NCI-H1930 (cell line): ENCODE results near the gene KLK11.
A peak's percentile ranks its signal among the peaks of the same experiment; 100 is the strongest.

Experiments
- DNase-seq, 2 experiments: peaks; one replicate each; lab custom pipeline; 2025; lab: John Stamatoyannopoulos, UW

Gene KLK11, protein sequence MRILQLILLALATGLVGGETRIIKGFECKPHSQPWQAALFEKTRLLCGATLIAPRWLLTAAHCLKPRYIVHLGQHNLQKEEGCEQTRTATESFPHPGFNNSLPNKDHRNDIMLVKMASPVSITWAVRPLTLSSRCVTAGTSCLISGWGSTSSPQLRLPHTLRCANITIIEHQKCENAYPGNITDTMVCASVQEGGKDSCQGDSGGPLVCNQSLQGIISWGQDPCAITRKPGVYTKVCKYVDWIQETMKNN

DNA sequence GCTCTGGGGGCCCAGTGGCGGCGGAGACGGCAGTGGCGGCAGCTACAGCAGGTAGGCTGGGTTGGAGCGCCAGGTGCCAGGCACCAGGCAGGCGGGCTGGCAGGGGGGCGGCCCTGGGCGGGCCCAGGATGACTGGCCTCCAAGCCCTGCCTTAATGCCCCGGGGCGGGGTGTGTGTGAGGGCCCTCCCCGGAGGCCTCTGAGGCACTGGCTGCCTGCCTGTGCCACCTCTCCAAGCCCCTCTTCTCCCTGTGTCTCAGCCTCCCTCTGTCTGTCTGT is at the start of gene KLK11:
Gene KLK11 (minus strand): TSS at position 63 of the 278 bp plus-strand sequence. CDS start 985 bp downstream, outside the sequence.
- DNase-seq: no peak

DNA sequence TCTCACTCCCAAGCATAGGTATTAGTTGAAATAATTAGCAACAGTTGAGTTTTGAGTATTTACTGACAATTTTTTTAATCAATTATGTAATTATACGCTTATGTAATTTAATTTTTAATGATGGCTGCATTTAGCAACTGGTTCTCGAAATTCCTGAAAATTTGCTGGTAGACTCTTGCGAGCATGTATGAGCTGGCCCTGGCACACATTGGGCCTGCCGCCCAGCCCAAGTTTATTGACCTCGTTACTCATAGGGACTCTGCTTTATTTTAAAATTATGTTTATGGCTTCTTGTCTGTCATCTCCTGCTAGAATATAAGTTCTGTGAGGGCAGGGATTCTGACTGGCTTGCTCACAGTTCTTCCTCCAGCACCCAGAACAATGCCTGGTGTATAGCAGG is 49.6 kb upstream of the KLK11 start:
- no peak for DNase-seq

DNA sequence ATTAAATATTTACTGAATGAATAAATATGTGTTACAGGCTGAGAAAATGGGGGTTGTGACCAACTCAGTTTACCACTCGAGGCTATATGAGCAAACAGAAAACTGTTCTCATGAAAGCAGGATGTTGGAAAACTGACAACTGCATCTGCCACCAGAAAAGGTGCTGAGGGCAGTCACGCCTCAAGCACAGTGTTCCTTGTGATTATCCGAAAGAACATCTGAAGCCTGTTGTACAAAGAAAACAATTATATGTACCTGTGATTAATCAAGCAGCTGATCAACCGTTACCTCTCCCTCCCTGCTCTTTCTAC is 44.6 kb upstream of the KLK11 start:
- peak in 1 of 2 experiments; percentile 60 for DNase-seq

DNA sequence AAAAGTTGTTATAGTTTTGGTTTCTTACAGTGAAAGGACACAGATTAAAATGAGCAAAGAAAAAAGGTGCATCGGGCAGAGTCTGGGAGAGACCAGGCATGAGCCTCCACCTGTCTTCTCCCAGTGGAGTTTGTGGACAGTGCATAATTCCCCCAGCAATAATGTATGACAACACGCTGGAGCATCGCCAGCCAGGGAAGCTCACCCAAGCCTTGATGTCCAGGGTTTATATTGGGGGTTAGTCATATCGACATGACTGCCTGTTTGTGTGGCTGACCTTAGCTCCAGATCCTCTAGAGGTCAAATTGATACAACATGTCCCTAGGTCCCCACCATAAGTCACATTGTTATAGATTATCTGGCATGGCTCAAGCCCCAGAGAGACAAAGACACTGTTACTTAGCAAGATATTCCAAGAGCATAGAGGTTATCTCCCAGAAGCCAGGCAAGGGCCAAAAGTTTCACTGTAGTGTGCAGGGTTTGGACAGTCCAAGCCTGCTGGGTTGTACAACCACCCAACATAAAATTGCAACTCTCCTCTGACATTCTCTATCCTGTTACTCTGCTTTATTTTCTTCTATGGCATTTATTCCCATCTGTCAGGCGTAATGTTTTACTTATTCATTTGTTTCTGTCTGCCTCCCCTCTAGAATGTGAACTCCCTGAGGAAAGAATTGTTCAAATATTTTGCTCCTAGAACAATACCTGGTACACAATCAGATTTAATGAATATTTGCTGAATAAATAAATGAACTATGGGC is 44.1 kb upstream of the KLK11 start:
- DNase-seq: no peak

DNA sequence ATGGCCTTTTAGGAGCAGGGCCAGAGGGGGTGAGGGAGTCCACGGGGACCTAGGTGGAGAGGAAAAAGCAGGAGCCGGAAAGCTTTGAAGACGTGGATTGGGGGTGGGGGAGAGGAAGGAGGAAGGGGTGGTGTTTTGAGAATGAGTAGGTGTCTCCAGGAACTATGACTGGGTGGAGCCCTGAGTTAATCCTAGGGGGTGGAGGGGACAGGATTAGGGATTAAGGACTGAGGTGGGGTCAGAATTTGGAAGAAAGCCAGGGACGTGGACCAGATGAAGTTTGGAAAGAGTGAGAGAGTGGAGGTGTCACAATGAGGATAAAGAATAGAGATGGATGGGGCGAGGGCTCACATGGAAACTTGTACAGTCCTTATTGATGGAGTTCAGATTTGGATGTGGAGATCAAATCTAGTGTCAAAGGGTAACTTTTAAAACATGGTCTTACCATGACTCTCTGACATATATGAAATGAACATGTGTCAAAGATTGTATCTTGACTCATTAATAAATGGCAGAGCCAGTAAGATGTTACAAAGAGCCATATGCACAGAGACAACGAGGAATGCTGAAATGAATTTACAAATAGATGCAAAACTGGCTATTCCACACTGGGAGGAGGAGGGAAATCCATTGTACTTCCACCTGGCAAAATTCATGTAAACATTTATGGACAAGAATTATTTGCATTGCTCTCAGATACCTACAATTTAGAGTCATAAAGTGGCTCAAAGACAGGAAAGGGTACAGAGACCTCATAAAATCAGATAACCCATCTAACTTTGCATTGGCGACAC is 40.2 kb upstream of the KLK11 start:
- no peak for DNase-seq

DNA sequence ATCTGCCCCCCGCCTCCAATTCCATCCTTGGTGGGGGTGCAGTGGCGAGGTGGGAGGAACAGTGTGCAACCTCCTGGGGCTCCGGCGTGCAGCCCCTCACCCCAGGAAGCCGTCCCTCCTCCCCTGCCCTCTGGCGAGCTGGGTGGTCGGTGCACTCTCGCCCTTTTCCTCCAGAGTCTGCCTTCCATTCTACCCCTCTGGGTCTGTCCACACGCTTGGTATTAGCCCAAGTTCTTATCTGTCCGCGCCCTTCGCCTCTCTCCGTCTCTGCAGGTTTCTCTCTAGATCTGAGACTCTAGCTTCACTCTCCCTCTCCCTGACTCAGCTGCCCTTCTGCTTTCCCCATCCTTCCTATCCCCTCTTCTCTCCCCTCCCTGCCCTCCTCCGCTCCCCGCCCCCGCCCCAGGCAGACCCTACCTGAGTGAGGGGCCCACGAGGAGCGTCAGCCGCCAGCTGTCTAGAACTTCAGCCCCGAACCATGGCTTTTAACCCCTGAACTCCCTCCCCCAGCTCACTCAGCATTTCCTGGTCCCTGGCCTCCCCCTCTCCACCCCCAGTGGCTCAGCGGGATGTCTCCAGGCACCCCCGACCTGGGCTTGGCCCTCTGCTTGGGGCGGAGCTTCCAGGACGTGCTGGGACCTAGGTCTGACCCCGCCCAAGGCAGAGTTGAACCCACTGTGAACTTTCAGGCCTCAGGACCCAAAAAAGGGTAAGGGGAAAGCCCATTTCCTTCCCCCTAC is 39.0 kb upstream of the KLK11 start:
- no peak for DNase-seq

DNA sequence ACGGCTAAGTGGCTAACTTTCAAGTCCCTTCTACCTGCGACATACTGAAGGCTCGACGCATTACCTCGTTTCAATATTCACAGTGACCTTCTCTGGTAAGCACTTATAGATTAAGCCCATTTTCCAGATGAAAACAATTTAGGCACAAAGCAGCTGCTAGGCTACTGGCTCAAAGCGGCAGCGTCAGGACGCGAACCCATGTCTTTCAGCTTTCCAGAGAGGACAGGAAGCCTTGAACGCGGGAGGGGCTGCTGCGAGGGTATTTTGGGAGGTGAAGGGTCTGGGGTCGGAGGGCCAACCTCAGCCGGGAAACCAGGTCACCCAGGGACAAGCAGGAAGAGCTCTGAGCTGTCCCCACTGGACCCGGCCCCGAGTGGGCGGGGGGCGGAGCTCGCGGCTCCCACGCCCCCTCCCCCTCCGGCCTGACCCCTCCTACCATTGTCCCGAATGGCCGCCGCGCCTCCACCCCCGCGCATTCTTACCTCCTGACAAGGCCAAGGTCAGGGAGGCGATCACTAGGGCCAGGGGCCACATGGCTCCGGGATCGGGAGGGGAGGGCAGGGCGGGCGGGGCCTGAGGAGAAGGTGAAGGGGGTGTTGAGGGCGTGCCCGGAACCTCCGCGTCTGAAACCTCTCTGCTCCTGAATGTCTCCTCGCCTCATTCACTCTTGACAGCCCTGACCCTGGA is 38.3 kb upstream of the KLK11 start, which contains the start of gene KLK13:
Gene KLK13 (minus strand): TSS at position 559 of the 687 bp plus-strand sequence. CDS start 25 bp downstream, at position 534.
- no peak for DNase-seq

DNA sequence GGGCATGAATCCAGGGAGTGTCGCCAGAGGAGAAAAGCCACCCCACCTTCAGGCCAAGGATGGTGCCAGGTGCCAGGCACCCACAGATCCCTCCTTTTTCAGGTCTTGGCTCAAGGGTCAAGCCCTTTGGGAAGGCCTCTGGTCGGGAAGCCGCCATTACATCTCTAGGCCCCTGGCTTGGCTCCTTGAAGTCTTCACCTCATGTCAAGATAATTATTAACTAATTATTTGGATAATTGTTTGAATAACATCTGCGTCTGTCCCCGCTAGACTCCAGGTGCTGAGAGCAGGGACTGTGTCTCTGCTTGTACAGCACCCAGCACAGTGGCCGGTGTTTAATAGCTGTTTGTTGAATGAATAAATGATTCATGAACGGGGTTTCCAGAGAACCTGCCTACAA is 37.2 kb upstream of the KLK11 start:
- DNase-seq: no peak

DNA sequence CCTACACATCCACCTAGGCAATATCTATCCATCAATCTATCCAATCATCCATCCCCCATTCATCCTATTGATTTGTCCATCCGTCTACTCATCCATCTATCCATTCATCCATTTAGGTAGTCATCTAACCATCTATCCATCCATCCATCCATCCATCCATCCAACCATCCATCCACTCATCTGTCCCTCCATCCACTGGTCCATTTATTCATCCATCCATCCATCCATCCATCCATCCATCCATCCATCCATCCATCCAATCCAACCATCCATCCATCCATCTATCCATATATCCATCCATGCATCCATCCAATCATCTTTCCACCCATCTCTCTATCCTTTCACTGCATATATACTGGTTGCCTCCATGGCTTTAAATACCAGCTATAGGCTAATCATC is 34.6 kb upstream of the KLK11 start:
- DNase-seq: no peak

DNA sequence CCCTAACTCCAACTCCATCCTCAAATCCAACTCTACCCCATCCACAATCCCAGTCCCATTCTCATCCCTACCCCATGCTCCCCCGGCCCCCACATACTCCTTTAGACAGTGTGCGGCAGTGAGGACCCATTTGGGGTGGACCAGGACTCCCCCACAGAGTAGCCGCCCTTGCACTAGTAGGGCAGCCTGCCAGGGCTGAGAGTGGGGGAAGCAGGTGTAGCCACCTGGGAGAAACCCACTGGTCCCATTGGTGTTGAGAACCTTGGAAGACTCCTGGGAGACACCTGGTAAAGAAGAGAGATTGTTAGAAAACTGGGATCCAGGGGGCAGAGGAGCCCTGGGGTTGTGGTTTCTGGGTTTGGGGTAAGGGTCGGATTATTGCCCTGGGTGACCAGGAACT is 33.9 kb upstream of the KLK11 start:
- DNase-seq: no peak

DNA sequence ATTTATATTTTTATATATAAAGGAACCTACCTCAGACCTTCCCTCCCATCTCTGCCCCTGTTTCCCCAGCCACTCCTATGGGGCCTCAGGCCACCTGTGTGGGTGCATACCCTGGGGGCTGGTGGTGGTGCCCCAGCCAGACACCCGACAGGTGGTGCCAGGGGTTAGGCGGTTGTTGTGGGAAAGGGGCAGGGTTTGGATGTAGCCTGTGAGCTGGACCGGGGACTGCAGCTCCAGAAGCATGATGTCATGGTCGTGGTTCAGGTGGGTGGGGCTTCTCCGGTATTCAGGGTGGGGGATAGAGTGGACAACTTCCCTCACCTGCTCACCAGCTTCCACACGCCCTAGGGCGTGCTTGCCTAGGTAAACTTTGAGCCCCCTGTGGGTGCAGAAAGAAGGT is 33.3 kb upstream of the KLK11 start:
- DNase-seq: no peak

DNA sequence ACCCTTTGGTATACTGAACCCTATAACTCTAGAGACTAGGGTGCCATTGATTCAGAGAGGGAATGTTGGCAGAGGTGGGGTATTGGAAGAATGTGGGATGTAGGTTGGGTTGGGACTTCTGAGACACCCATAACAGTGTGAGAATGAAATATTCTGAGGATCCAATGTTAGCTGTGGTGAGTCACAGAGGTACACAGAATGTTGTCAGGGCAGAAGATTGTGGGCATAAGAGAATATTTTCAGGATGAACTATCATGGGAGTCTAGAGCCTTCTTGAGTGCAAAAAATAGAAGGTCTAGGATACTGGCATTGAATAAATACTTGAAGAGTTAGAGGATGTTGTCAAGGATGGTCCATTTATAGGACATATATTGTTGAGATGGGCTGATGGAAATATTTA is 29.4 kb upstream of the KLK11 start:
- DNase-seq: no peak

DNA sequence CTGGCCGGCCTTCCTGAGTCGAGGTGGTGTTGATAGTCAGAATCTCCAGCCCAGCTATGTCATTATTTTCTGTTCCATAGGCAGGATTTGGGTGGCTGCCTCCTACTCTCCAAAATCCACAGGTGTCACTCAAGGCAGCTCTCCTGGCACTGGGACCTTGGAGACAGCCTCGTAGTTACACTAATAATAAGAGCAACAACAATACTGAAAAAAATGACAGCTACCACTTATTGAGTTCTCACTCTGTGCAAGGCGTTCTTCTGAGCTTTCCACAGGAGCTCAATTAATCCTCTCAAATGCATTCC is 20.6 kb upstream of the KLK11 start:
- no peak for DNase-seq

DNA sequence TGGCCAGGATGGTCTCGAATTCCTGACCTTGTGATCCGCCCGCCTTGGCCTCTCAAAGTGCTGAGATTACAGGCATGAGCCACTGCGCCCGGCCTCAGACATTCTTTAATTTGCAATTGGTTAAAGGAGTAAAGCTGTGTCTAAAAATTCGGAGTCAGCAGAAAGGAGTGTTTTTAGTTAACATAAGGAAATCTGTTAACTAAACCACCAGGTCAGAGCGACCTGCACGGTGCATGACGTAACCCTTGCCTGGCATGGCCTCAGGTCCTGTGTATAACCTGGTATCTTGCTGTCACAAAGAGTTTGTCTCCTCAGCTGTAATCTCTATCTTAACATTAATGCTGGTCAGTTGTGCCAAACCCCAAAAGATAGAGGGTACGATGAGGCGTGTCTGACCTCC is 17.9 kb upstream of the KLK11 start:
- DNase-seq: no peak

DNA sequence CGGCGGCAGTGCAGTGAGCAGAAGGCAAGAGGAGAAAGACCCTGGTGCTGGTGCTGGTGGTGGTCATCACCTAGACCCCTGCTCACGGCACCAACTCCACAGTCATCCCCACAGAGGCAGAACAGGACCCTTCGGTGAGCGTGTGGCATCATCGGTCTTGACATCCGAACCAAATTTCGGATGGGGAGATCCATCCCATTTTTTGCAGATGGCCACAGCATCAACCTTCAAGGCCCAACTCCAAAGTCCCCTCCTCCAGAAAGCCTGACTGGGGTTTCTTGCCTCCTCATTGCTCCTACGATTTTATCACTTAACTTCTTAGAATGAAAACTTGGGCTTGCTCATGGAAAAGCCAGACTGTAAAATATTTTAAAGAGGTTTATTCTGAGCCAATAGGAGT is 17.1 kb upstream of the KLK11 start:
- no peak for DNase-seq

DNA sequence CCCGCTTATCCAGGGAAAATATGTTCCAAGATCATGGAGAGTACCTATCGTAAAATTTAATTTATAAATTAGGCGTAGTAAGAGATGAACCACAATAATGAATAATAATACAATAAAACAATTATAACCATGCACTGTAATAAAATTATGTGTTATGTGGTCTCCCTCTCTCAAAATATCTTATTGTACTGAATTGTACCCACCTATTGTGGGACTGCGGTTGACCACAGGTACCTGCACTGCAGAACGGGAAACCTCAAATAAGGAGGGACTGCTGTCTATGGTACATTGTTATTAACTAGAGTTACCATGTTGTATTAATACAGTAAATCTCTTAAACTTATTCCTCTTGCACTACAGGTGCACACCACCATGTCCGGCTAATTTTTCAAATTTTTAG is 13.7 kb upstream of the KLK11 start:
- no peak for DNase-seq

DNA sequence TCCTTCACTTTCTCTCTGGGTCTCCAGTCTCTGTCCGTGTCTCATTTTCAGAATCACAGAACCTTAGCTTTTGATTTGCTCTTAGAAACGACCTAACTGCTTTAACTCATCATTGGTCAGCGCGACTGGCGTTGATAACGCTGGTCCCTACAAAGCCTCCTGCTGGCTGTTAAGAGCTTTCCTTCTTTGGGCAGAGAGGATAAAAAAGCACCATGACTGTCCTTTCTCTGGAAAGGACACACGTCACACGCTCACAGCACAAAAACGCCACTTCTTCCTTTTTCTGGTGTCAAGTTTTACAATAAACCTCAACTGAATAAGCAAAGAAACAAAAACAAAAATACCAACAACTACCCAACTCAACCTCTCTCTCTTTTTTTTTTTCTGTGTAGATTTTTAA is 10.1 kb upstream of the KLK11 start:
- DNase-seq: no peak

DNA sequence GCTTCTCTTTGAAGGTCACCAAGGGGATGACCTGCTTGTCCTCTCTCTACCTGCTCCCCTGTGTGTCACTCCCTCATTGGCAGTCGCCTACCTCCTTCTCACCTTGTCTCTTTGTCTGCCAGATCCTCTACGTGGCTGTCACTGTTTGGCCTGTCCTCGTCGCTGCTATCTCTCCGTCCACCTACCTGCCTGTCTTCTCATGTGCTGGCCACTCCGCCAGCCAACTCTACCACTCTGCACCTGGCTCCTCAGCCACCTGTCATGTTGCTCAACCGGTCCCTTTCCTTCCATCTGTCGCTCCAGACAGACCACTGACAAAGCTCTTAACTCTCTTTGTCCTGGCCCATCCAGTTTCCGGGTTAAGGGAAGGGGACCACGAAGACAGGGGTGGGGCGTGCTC is 8.3 kb upstream of the KLK11 start, which contains the start of gene KLK12:
Gene KLK12 (minus strand): TSS at position 299 of the 400 bp plus-strand sequence. CDS start 381 bp downstream, outside the sequence.
- DNase-seq: no peak

DNA sequence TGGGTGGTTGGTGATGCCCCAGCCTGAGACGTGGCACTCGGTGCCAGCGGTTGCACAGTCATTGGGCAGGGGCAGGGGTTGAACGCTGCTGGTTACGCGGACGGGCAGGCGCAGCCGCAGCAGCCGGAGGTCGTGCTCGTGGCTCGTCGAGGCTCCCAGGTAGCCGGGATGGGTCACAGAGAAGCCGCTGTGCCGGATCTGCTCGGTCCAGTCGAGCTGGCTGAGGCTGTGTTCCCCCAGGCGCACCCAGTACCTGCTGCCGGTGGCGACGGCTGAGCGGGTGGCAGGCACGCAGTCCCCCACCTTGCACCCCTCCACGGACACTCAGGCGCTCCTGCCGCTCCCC is 5.4 kb upstream of the KLK11 start:
- DNase-seq: no peak

DNA sequence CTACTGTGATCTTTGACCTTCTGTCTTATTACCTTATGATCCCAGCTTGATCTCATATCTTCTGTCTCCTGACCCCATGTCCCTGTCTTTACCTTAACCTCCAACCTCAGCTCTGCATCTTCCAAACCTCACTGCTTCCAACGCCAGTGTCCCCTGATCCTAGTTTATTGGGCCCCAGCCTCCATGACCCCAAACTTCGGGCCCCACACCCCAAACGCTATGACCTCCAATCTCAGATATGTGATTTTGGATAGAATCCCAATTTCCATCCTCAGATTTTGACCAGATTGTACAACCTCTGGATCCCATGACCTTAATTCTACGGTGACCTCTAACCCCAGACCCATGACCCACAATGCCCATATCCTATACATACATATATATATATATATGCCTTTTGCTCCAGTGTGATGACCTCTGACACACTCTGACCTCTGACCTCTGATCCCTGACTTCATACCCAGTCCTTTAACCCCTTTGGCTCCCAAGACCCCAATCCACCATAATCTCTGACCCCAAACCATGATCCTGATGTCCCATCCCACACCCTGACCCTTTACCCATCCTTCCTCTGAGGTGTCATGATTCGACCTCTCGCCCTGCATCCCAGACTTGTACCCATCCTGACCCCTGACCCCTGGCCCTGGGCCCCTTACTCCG is 4.9 kb upstream of the KLK11 start:
- DNase-seq: no peak

DNA sequence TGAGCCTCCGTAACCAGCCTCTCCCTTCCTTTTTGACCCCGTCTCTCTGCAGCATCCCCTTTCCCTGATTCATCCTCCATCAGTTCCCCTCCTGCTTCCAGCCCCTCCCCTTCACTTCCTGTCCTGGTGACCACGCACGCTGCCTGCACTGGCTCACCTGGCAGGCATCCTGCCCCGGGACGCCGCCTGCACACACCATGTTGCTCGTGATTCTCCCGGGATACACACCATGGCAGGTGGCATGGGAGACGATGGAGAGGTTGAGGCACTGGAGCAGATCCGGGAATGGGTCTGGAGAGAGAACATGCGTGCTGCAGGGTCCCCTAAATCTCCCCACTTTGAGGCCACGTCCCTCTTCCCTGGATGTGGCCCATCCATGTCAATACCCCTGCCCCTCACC is 4.2 kb upstream of the KLK11 start:
- DNase-seq: no peak

DNA sequence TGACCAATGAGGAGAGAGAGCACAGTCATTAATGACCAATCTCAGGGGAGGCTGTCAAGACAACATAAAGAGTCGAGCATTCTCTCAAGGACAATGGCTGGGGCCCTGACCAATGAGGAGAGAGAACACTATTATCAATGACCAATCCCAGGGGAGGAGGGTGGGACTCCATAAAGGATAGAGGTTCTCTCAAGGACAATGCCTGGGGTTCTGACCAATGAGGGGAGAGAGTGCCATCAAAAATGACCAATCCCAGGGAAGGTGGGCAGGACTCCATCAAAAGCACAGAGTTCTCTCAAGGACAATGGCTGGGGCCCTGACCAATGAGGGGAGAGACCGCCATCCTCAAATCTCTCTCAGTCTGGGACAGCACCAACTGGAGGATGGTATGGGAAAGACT is 3.3 kb upstream of the KLK11 start:
- DNase-seq: peak in 1 of 2 experiments; percentile 27
